Fibroblast of lung (primary cell): ENCODE measurements around the gene SLC35F3. TPM values are rescaled to one million over a fixed set of nuclear protein-coding genes. Genes with fewer than 3 reads are reported as not detected.
A peak's percentile ranks its signal among the peaks of the same experiment; 100 is the strongest.

Experiments
- DNase-seq, 2 donors: peaks; one replicate each; pipeline versions ENCODE4 v3.0.0 to v3.0.0-alpha.2; 2010; ENCODE audit warnings: low read depth in 2 of 2
- H2AFZ ChIP-seq: 2 replicates; pipeline ENCODE4 v1.5.1; 2012; ENCODE audit warnings: low read length, control low read depth, inconsistent platforms
- H3K27ac ChIP-seq: 2 replicates; pipeline ENCODE4 v1.5.1; 2011; ENCODE audit warnings: low read length, control low read depth; ENCODE audit not compliant: insufficient read depth
- H3K27me3 ChIP-seq: 2 replicates; pipeline ENCODE4 v1.5.1; 2011; ENCODE audit warnings: mild to moderate bottlenecking, low read length; ENCODE audit not compliant: control insufficient read depth, insufficient read depth
- H3K36me3 ChIP-seq: 2 replicates; pipeline ENCODE4 v1.5.1; 2011; ENCODE audit warnings: low read length; ENCODE audit not compliant: control insufficient read depth, insufficient read depth
- H3K4me1 ChIP-seq: 2 replicates; pipeline ENCODE4 v1.5.1; 2011; ENCODE audit warnings: low read length; ENCODE audit not compliant: control insufficient read depth, insufficient read depth; ENCODE audit errors: extremely low read depth
- H3K4me2 ChIP-seq: 2 replicates; pipeline ENCODE4 v1.5.1; 2011; ENCODE audit warnings: low read length, control low read depth; ENCODE audit not compliant: insufficient read depth; ENCODE audit errors: extremely low read depth
- H3K4me3 ChIP-seq, 4 experiments: fragments of 200-600 bp in 1 of 4; sonication (generic) in 1 of 4; replicated peaks in 1 of 4; 2 replicates each; pipeline ENCODE4 v1.5.1; 2011 to 2016; ENCODE audit warnings: low read length in 4 of 4, low read depth in 3 of 4, mild to moderate bottlenecking in 3 of 4, control low read depth in 2 of 4, inconsistent platforms in 1 of 4, mixed read lengths in 1 of 4; ENCODE audit not compliant: insufficient read depth in 1 of 4; ENCODE audit errors: control extremely low read depth in 1 of 4
- H3K79me2 ChIP-seq: 2 replicates; pipeline ENCODE4 v1.5.1; 2012; ENCODE audit warnings: mild to moderate bottlenecking, low read length, inconsistent platforms; ENCODE audit not compliant: control insufficient read depth, insufficient read depth
- H3K9ac ChIP-seq: 2 replicates; pipeline ENCODE4 v1.5.1; 2011; ENCODE audit warnings: mild to moderate bottlenecking, low read length, control low read depth; ENCODE audit not compliant: insufficient read depth
- H3K9me3 ChIP-seq: 2 replicates; pipeline ENCODE4 v1.5.1; 2012; ENCODE audit warnings: low read depth, low read length; ENCODE audit not compliant: control insufficient read depth, insufficient read depth
- H4K20me1 ChIP-seq: 2 replicates; pipeline ENCODE4 v1.5.1; 2011; ENCODE audit warnings: low read length; ENCODE audit not compliant: control insufficient read depth, insufficient read depth; ENCODE audit errors: extremely low read depth
- EZH2 ChIP-seq: IDR thresholded peaks from 2 replicates; pipeline ENCODE4 v1.5.1; 2012; ENCODE audit warnings: low read length, control low read depth, mild to moderate bottlenecking; ENCODE audit errors: missing control alignments
- polyA plus RNA-seq, 2 donors: library from polyadenylated mRNA; depleted of rRNA in 1 of 2; stranded (reverse) in 1 of 2; unstranded in 1 of 2; fragments of >200 nt; gene quantifications; 2 replicates each; pipeline ENCODE4 v1.2.1, GENCODE V29; 2011 to 2012; ENCODE audit warnings: missing spikeins in 1 of 2
- total RNA-seq: library from RNA; depleted of rRNA; stranded (reverse); fragments of >200 nt; gene quantifications from 2 replicates; pipeline ENCODE4 v1.2.1, GENCODE V29; 2014
- TF ChIP-seq, protein P1 (sequence below), 2 donors: IDR thresholded peaks in 1 of 2; conservative IDR thresholded peaks in 1 of 2; 1 replicate in 1 of 2; 2 replicates in 1 of 2; pipeline ENCODE4 v1.5.1; 2011 to 2012; ENCODE audit warnings: low read length in 2 of 2, control low read depth in 1 of 2, inconsistent platforms in 1 of 2, low read depth in 1 of 2, mild to moderate bottlenecking in 1 of 2

SLC35F3 gene
- total and polyA plus RNA-seq, 2 donors (not counting 1 experiment from before 2014, with no cell fraction given) = not detected

DNA sequence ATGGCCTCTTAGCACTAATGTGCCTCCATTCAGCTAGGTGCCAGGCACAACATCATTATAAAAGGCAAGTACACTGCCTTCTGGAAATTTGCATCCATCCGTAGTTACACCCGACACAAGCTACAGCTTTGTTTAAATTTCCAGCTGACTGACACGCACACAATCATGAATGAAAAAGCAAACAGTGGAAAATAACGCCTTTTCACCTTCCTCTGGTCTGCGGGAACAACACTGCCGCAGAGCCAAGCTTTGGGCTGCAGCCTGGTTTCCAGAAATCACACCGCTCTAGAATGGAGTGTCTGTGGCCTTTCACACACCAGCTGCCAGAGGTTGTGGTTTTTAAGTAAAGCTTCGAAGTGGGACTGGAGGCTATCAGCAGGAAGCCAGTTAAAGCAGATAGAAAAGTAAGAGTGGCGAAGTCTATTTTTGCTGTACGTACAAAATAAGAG is 326.0 kb downstream of the SLC35F3 start:
- no peak for TF ChIP-seq EZH2
- TF ChIP-seq, protein P1, sequence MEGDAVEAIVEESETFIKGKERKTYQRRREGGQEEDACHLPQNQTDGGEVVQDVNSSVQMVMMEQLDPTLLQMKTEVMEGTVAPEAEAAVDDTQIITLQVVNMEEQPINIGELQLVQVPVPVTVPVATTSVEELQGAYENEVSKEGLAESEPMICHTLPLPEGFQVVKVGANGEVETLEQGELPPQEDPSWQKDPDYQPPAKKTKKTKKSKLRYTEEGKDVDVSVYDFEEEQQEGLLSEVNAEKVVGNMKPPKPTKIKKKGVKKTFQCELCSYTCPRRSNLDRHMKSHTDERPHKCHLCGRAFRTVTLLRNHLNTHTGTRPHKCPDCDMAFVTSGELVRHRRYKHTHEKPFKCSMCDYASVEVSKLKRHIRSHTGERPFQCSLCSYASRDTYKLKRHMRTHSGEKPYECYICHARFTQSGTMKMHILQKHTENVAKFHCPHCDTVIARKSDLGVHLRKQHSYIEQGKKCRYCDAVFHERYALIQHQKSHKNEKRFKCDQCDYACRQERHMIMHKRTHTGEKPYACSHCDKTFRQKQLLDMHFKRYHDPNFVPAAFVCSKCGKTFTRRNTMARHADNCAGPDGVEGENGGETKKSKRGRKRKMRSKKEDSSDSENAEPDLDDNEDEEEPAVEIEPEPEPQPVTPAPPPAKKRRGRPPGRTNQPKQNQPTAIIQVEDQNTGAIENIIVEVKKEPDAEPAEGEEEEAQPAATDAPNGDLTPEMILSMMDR (conservative IDR thresholded peaks at IDR 0.05 in 1 of 2, IDR thresholded peaks at IDR 0.05 in 1 of 2; ENCODE audit: low read depth in 1 of 2, low read length in 2 of 2) = no peak
- Histone ChIP-seq H3K4me1 (no peaks in the 10 kb centered on the region), H2AFZ (no peak overlapping the region), H3K4me2 (no peak overlapping the region), H3K27ac (no peak overlapping the region), H3K9me3 (no peaks in the 10 kb centered on the region), H3K79me2 (no peaks in the 10 kb centered on the region), H3K27me3 (peaks cover 2% of the 10 kb centered on the region), H3K9ac (no peak overlapping the region), H3K4me3 (no peak overlapping the region), H3K36me3 (no peaks in the 10 kb centered on the region), H4K20me1 (no peaks in the 10 kb centered on the region)
- peak in 1 of 2 donors; percentile 52 for DNase-seq

DNA sequence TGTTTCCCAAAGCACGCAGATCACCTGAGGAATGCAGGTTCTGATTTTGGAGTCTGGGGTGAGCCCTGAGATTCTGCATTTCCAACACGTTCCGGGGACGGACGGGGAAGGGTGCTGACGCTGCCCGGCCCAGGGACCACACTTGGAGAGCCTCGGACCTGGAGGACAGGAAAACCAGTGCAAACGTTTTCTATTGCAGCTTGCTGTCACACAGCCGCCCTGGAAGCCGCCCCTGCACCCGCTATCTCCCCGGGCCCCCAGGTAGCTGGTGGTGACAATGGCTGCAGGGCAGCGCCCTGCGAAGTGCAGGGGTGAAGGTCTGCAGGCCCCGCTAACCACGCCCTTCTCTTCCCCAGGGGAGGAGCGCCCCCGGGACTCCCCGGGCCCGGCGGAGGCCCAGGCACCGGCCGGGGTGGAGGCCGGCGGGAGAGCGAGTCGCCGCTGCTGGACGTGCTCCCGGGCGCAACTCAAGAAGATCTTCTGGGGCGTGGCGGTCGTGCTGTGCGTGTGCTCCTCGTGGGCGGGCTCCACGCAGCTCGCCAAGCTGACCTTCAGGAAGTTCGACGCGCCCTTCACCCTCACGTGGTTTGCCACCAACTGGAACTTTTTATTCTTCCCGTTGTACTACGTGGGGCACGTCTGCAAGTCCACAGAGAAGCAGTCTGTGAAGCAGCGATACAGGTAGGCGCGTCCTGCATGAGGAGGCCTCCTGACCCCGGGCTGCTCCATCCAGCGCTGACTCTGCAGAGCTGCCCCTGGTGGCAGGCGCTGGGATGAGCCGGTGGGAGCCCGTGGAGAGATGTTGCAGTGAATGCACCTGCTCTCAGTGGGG is 326.8 kb downstream of the SLC35F3 start:
- Histone ChIP-seq H3K79me2 (no peaks in the 10 kb centered on the region), H3K9ac (no peak overlapping the region), H3K4me1 (no peaks in the 10 kb centered on the region), H3K27me3 (peaks cover 2% of the 10 kb centered on the region), H3K4me3 (no peak overlapping the region), H3K27ac (no peak overlapping the region), H3K4me2 (no peak overlapping the region), H3K9me3 (no peaks in the 10 kb centered on the region), H4K20me1 (no peaks in the 10 kb centered on the region), H2AFZ (no peak overlapping the region), H3K36me3 (no peaks in the 10 kb centered on the region)
- TF ChIP-seq EZH2 = no peak
- TF ChIP-seq, protein P1 (conservative IDR thresholded peaks at IDR 0.05 in 1 of 2, IDR thresholded peaks at IDR 0.05 in 1 of 2; ENCODE audit: low read depth in 1 of 2, low read length in 2 of 2) = peak in 1 of 2 donors; percentile 19
- DNase-seq = no peak

DNA sequence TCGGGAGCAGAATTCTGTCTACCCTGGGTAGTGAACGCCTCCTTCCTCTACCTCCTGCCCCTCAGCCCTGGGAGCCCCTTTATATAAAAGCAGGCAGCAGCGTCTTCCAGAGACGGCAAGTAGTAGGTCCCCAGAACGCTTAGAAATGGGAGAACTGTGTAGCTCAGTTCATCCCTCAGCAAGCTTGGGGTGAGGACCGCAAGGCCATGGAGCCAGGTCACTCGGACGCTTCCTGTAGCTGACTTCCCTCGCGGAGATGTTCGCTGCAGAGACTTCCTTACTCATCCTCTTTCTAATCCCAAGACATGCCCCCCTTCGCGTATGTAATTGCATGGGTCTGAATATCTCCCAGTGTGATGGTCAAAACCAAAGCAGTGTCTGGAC is 327.4 kb downstream of the SLC35F3 start:
- no peak overlapping the region for H2AFZ ChIP-seq

More for the DNA sequence above, 327.4 kb downstream of the SLC35F3 start:
- Histone ChIP-seq H3K79me2 (no peaks in the 10 kb centered on the region), H3K4me1 (no peaks in the 10 kb centered on the region), H3K4me2 (no peak overlapping the region), H4K20me1 (no peaks in the 10 kb centered on the region), H3K36me3 (no peaks in the 10 kb centered on the region), H3K27me3 (peaks cover 2% of the 10 kb centered on the region), H3K27ac (no peak overlapping the region), H3K9ac (no peak overlapping the region), H3K9me3 (no peaks in the 10 kb centered on the region), H3K4me3 (no peak overlapping the region)
- TF ChIP-seq EZH2 = no peak
- TF ChIP-seq, protein P1 (conservative IDR thresholded peaks at IDR 0.05 in 1 of 2, IDR thresholded peaks at IDR 0.05 in 1 of 2; ENCODE audit: low read depth in 1 of 2, low read length in 2 of 2) = no peak
- DNase-seq = no peak
